ENCODE measurements around the gene GPBP1L1. TPM values are rescaled to one million over a fixed set of nuclear protein-coding genes. Genes with fewer than 3 reads are reported as not detected.

The GPBP1L1 gene
- total RNA-seq, 1 experiment from 2014 or later: 110 TPM

GRCh38 chr1:45658171-45658570, 28.2 kb downstream of the GPBP1L1 start:
- H3K27me3 ChIP-seq (ENCODE audit: insufficient read depth, low read length): no peaks in the 10 kb centered on the region
- intact Hi-C loops (cut with micrococcal nuclease): no loop called here
- no TSS peak for BruUV-seq (replicated peaks)
- TF ChIP-seq ZFX (IDR thresholded peaks at IDR 0.05): no peak
- no peak for TF ChIP-seq SP1 (IDR thresholded peaks at IDR 0.05; ENCODE audit: low read depth)
- no peak for TF ChIP-seq EZH2phosphoT487 (IDR thresholded peaks at IDR 0.05; ENCODE audit: borderline replicate concordance)
- TF ChIP-seq ELF1 (IDR thresholded peaks at IDR 0.05; ENCODE audit: borderline replicate concordance, low read depth): no peak
- TF ChIP-seq TCF7L2 (IDR thresholded peaks at IDR 0.05; ENCODE audit: borderline replicate concordance, extremely low read depth, insufficient read depth, insufficient read length): no peak
- no peak for TF ChIP-seq CBX3 (IDR thresholded peaks at IDR 0.05; ENCODE audit: low read depth)
- H3K9me3 ChIP-seq (ENCODE audit: control insufficient read depth in 1 of 2, insufficient read depth in 1 of 2, low read depth in 1 of 2, low read length in 2 of 2): no peaks in the 10 kb centered on the region
- DNase-seq (ENCODE audit: low read depth, low spot score) (no peak), ATAC-seq (no peak)
- ChIA-PET CTCF (no interaction called here), RAD21 (ENCODE audit: low non-redundant PET in 1 of 2, low total read pairs in 2 of 2, uncharacterized antibody in 2 of 2, unreplicated experiment in 2 of 2) (no interaction called here), POLR2A (no interaction called here)
- H3K9me2 ChIP-seq (ENCODE audit: insufficient read depth): no peaks in the 10 kb centered on the region
- H4K20me1 ChIP-seq (ENCODE audit: insufficient read depth): 0 out of 2 replicates have a peak, but pooled peaks cover 7% of the 10 kb centered on the region
- no peak overlapping the region for H3K4me3 ChIP-seq (replicated peaks in 1 of 2; ENCODE audit: low read depth in 1 of 2, low read length in 2 of 2)
- H3K79me2 ChIP-seq (ENCODE audit: insufficient read depth, low read length): peaks cover 58% of the 10 kb centered on the region
- H2AFZ ChIP-seq (ENCODE audit: low read depth, low read length, poor library complexity, severe bottlenecking): no peak overlapping the region
- H3K27ac ChIP-seq (ENCODE audit: low read depth, low read length): no peak overlapping the region
- no peak overlapping the region for H3K4me2 ChIP-seq (ENCODE audit: low read length)
- H3K9ac ChIP-seq (ENCODE audit: low read length): no peak overlapping the region
- H3K36me3 ChIP-seq (ENCODE audit: control insufficient read depth in 1 of 2, insufficient read depth in 2 of 2, low read length in 2 of 2): peaks cover 39 to 60% of the 10 kb centered on the region in 2 experiments
- H3K4me1 ChIP-seq (ENCODE audit: control insufficient read depth in 1 of 2, insufficient read depth in 2 of 2, low read length in 2 of 2): no peaks in the 10 kb centered on the region

GRCh38 chr1:45656573-45657226, 29.6 kb downstream of the GPBP1L1 start:
- no peak overlapping the region for H2AFZ ChIP-seq (ENCODE audit: low read depth, low read length, poor library complexity, severe bottlenecking)
- no peaks in the 10 kb centered on the region for H3K27me3 ChIP-seq (ENCODE audit: insufficient read depth, low read length)
- TF ChIP-seq SP1 (IDR thresholded peaks at IDR 0.05; ENCODE audit: low read depth) (no peak), CEBPB (IDR thresholded peaks at IDR 0.05; ENCODE audit: low read depth) (no peak), MAX (IDR thresholded peaks at IDR 0.05) (no peak)
- CTCF ChIA-PET: no interaction called here
- ATAC-seq: no peak
- H4K20me1 ChIP-seq (ENCODE audit: insufficient read depth): 0 out of 2 replicates have a peak, but pooled peaks cover 3% of the 10 kb centered on the region
- H3K4me2 ChIP-seq (ENCODE audit: low read length): no peak overlapping the region
- peaks cover 50 to 68% of the 10 kb centered on the region in 2 experiments for H3K36me3 ChIP-seq (ENCODE audit: control insufficient read depth in 1 of 2, insufficient read depth in 2 of 2, low read length in 2 of 2)
- H3K9ac ChIP-seq (ENCODE audit: low read length): no peak overlapping the region
- BruUV-seq (replicated peaks): no TSS peak
- H3K79me2 ChIP-seq (ENCODE audit: insufficient read depth, low read length): peaks cover 44% of the 10 kb centered on the region
- POLR2A ChIA-PET: no interaction called here
- no peak for DNase-seq (ENCODE audit: low read depth, low spot score)
- intact Hi-C loops (cut with micrococcal nuclease): no loop called here
- no peaks in the 10 kb centered on the region for H3K4me1 ChIP-seq (ENCODE audit: control insufficient read depth in 1 of 2, insufficient read depth in 2 of 2, low read length in 2 of 2)
- RAD21 ChIA-PET (ENCODE audit: low non-redundant PET in 1 of 2, low total read pairs in 2 of 2, uncharacterized antibody in 2 of 2, unreplicated experiment in 2 of 2): no interaction called here
- no peaks in the 10 kb centered on the region for H3K9me3 ChIP-seq (ENCODE audit: control insufficient read depth in 1 of 2, insufficient read depth in 1 of 2, low read depth in 1 of 2, low read length in 2 of 2)
- H3K9me2 ChIP-seq (ENCODE audit: insufficient read depth): no peaks in the 10 kb centered on the region
- no peak overlapping the region for H3K27ac ChIP-seq (ENCODE audit: low read depth, low read length)
- H3K4me3 ChIP-seq (replicated peaks in 1 of 2; ENCODE audit: low read depth in 1 of 2, low read length in 2 of 2): no peak overlapping the region

All from HCT116 (cell line).